Measurements from ENCODE around the gene RAB29. TPM values are rescaled to one million over a fixed set of nuclear protein-coding genes. Genes with fewer than 3 reads are reported as not detected.

The RAB29 gene
- total RNA-seq, 2 donors from 2014 or later, result 7.6 to 11.2 TPM

DNA sequence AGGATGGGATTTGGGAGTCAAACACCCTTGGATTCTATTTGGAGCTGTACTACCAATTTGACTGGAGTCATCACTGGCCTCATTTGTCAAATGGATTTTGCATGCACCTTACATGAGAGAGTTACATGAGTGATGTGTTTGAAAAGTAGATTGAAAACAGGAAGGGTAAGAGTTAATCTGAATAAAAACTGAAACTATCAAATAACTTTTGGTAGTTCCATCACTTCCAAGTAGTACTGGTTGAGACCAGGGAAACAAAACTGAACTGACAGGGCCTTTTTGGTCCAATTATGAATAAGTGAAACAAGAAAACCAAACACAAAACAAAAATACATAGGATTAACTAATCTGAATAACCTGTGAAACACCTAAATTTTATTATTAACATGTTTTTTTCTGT is 55.5 kb downstream of the RAB29 start:
- intact Hi-C loops (cut with DNase I), result loop anchor here (10.0 kb wide), 1 partner anchor 125 kb away; no protein-coding TSS in a partner anchor
- H3K27me3 ChIP-seq, result no peaks in the 10 kb centered on the region
- H3K4me1 ChIP-seq, result peaks cover 7% of the 10 kb centered on the region
- no peaks in the 10 kb centered on the region for H3K9me3 ChIP-seq
- H3K36me3 ChIP-seq (replicated peaks in 1 of 2; ENCODE audit: insufficient read depth in 1 of 2, low read depth in 2 of 2), result peaks cover 11 to 28% of the 10 kb centered on the region in 2 donors
- no peak for DNase-seq
- H3K4me3 ChIP-seq, result no peak overlapping the region
- no peak for ATAC-seq
- no peak for TF ChIP-seq POLR2A (IDR thresholded peaks at IDR 0.05)
- TF ChIP-seq, protein P1, sequence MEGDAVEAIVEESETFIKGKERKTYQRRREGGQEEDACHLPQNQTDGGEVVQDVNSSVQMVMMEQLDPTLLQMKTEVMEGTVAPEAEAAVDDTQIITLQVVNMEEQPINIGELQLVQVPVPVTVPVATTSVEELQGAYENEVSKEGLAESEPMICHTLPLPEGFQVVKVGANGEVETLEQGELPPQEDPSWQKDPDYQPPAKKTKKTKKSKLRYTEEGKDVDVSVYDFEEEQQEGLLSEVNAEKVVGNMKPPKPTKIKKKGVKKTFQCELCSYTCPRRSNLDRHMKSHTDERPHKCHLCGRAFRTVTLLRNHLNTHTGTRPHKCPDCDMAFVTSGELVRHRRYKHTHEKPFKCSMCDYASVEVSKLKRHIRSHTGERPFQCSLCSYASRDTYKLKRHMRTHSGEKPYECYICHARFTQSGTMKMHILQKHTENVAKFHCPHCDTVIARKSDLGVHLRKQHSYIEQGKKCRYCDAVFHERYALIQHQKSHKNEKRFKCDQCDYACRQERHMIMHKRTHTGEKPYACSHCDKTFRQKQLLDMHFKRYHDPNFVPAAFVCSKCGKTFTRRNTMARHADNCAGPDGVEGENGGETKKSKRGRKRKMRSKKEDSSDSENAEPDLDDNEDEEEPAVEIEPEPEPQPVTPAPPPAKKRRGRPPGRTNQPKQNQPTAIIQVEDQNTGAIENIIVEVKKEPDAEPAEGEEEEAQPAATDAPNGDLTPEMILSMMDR (IDR thresholded peaks at IDR 0.05), result no peak
- no peak overlapping the region for H3K27ac ChIP-seq

DNA sequence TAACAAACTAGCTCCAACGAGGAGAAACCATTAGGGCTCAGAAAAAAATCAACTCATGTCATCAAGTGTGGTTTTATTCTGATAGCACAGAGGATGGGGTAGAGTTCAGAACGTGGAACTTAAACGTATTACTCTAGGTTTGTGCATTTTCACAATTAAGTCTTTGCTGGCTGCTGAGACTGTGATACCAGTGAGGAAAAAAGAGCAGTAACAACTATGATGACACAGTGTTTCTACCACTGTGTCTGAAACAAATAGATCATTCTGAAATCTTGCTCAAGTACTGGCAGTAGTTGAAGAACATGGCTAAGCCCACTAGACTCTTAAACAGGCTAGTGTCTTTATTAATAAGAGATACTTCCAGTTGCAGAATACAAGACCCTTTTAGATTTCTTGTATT is 56.3 kb downstream of the RAB29 start:
- intact Hi-C loops (cut with DNase I), result loop anchor here (10.0 kb wide), 1 partner anchor 124 kb away; no protein-coding TSS in a partner anchor
- H3K4me3 ChIP-seq, result no peak overlapping the region
- H3K27ac ChIP-seq, result no peak overlapping the region
- peaks cover 7% of the 10 kb centered on the region for H3K4me1 ChIP-seq
- ATAC-seq (no peak), DNase-seq (no peak)
- no peaks in the 10 kb centered on the region for H3K27me3 ChIP-seq
- TF ChIP-seq, protein P1 (IDR thresholded peaks at IDR 0.05), result no peak
- no peak for TF ChIP-seq POLR2A (IDR thresholded peaks at IDR 0.05)
- peaks cover 11 to 28% of the 10 kb centered on the region in 2 donors for H3K36me3 ChIP-seq (replicated peaks in 1 of 2; ENCODE audit: insufficient read depth in 1 of 2, low read depth in 2 of 2)
- WGBS, 2 donors, result 65 to 66% methylated on average over 3 of the region's 3 CpGs
- no peaks in the 10 kb centered on the region for H3K9me3 ChIP-seq

Small RNA genes lying within 50 kb of the gene (small RNA-seq; reads per million reads assigned to genes)
- gene RF00139, result not detected

Other genes starting within 250 kb of the RAB29 start
- 10 to 100 TPM; 16.6 to 17.8 TPM for gene ELK4, start 143.5 kb downstream of the RAB29 start, total RNA-seq
- gene SLC45A3, start 95.0 kb downstream of the RAB29 start, total RNA-seq, result 1 to 10 TPM; 1.3 to 1.6 TPM
- gene NUCKS1, start 25.3 kb downstream of the RAB29 start, total RNA-seq, result 10 to 100 TPM; 37.6 to 39.2 TPM
- gene SLC41A1, start 37.7 kb upstream of the RAB29 start, total RNA-seq, result 10 to 100 TPM; 36.9 to 41.8 TPM
- 100 to 1,000 TPM in 1 of 2 donors, 10 to 100 TPM in 1; 13.0 to 103 TPM for gene PM20D1, start 74.7 kb upstream of the RAB29 start, total RNA-seq
- 1 to 10 TPM in 1 of 2 donors, under 1 TPM in 1; 0.78 to 1.6 TPM for gene SLC26A9, start 168.0 kb upstream of the RAB29 start, total RNA-seq
- under 1 TPM in 1 of 2 donors, not detected in 1; 0.78 TPM for gene RAB7B, start 227.9 kb upstream of the RAB29 start, total RNA-seq
- gene CTSE, start 248.4 kb upstream of the RAB29 start, total RNA-seq, result 10 to 100 TPM in 1 of 2 donors, 1 to 10 TPM in 1; 4.9 to 28.3 TPM

Data from body of pancreas (tissue), 4 donors.